Pancreas (tissue), 10 donors: ENCODE measurements around the gene NUDT16. TPM values are rescaled to one million over a fixed set of nuclear protein-coding genes. Genes with fewer than 3 reads are reported as not detected.

ENCODE experiments used
- ATAC-seq, 4 donors: fragments of 200-7000 bp; cut with Tn5 transposase; one replicate each; pipeline versions ENCODE4 v1.8.0 to v1.9.1; 2020; ENCODE audit warnings: mild to moderate bottlenecking in 4 of 4, moderate library complexity in 4 of 4
- DNase-seq, 6 donors: peaks; one replicate each; pipeline ENCODE4 v3.0.0-alpha.2; 2020
- FAIRE-seq: peaks from 2 replicates; lab custom pipeline; 2012; peaks lifted over from hg19 to GRCh38; lab: Jason Lieb, UNC
- H3K27ac ChIP-seq, 4 donors: fragments of 200-600 bp; sonication (generic); 1 replicate in 3 of 4; 2 replicates in 1 of 4; pipeline versions ENCODE4 v1.5.0 to v1.8.0; 2020
- H3K27me3 ChIP-seq, 4 donors: fragments of 200-600 bp; one replicate each; pipeline ENCODE4 v1.8.0; 2021
- H3K36me3 ChIP-seq, 3 donors: fragments of 200-600 bp; sonication (generic) in 1 of 3; one replicate each; pipeline versions ENCODE4 v1.5.0 to v1.8.0; 2020 to 2021
- H3K4me1 ChIP-seq, 3 donors: fragments of 200-600 bp; one replicate each; pipeline ENCODE4 v1.8.0; 2021
- H3K4me3 ChIP-seq, 4 donors: fragments of 200-600 bp; sonication (generic) in 2 of 4; one replicate each; pipeline versions ENCODE4 v1.5.0 to v1.8.0; 2020 to 2021
- H3K9me3 ChIP-seq, 4 donors: fragments of 200-600 bp; one replicate each; pipeline ENCODE4 v1.8.0; 2021
- WGBS, 2 donors: extraction: QIAGEN DNeasy Blood & Tissue Kit; methylation state at CpG; one replicate each; pipeline ENCODE4 v1.1.7; 2013; 5-methylcytosine and 5-hydroxymethylcytosine counted together
- intact Hi-C, 3 donors: fragments of 100-400 bp; cut with DNase I; formaldehyde crosslinking; loops; one replicate each; pipeline versions ENCODE4 v1.11.1 to v1.14.2; 2022
- polyA plus RNA-seq, 2 donors: library from polyadenylated mRNA; stranded (reverse); fragments of 200-250 nt; gene quantifications; one replicate each; pipeline ENCODE4 v1.2.3, GENCODE V29; 2013
- total RNA-seq, 6 donors: library from RNA; stranded (reverse); fragmentation: NEBNext Ultra II Directional in 4 of 6; extraction: Animal tissue kit (Norgen Biotek cat#: 25700) in 4 of 6; gene quantifications; one replicate each; pipeline versions ENCODE4 v1.2.1 to v1.2.4, GENCODE V29; 2021 to 2023
- TF ChIP-seq, protein P1 (sequence below), 4 donors: fragments of 200-600 bp; sonication (generic) in 3 of 4; IDR thresholded peaks; one replicate each; pipeline versions ENCODE4 v1.5.0 to v1.8.0; 2021; ENCODE audit warnings: antibody characterized with exemption in 4 of 4
- donor health status: healthy with polysubstance abuse.
- donor health status: DM: no; HTN: no; CAD: no; lungs with moderate emphysema.
- donor health status: DM: no; HTN: no; CAD: no.
- donor health status: control.
- donor health status: control.
- donor health status: Bipolar disorder and iron deficiency.
- donor health status: DM: yes; HTN: yes; CAD: no.
- donor health status: DM: no; HTN: no; CAD: no.
- donor health status: DM: no; HTN: no; CAD: no.
- donor health status: DM: yes; HTN: yes; CAD: no.

The NUDT16 gene
- total and polyA plus RNA-seq, 8 donors, result 4.1 to 14.1 (median 9.2) TPM

GRCh38 chr3:131393868-131394267 is 12.3 kb downstream of the NUDT16 start:
- no peak for DNase-seq
- TF ChIP-seq, protein P1, sequence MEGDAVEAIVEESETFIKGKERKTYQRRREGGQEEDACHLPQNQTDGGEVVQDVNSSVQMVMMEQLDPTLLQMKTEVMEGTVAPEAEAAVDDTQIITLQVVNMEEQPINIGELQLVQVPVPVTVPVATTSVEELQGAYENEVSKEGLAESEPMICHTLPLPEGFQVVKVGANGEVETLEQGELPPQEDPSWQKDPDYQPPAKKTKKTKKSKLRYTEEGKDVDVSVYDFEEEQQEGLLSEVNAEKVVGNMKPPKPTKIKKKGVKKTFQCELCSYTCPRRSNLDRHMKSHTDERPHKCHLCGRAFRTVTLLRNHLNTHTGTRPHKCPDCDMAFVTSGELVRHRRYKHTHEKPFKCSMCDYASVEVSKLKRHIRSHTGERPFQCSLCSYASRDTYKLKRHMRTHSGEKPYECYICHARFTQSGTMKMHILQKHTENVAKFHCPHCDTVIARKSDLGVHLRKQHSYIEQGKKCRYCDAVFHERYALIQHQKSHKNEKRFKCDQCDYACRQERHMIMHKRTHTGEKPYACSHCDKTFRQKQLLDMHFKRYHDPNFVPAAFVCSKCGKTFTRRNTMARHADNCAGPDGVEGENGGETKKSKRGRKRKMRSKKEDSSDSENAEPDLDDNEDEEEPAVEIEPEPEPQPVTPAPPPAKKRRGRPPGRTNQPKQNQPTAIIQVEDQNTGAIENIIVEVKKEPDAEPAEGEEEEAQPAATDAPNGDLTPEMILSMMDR (IDR thresholded peaks at IDR 0.05), result no peak
- H3K27ac ChIP-seq, result no peak overlapping the region
- no peaks in the 10 kb centered on the region for H3K9me3 ChIP-seq
- 83 to 84% methylated on average over 4 of the region's 4 CpGs for WGBS, 2 donors
- no peaks in the 10 kb centered on the region for H3K27me3 ChIP-seq
- no peaks in the 10 kb centered on the region for H3K4me1 ChIP-seq
- no peak overlapping the region for H3K4me3 ChIP-seq
- ATAC-seq, result no peak
- intact Hi-C loops, result no loop called here
- H3K36me3 ChIP-seq, result no peaks in the 10 kb centered on the region
- FAIRE-seq, result no peak

- Histone ChIP-seq H3K4me3 (no peak overlapping the region), H3K27ac (no peak overlapping the region), H3K9me3 (no peaks in the 10 kb centered on the region), H3K36me3 (no peaks in the 10 kb centered on the region), H3K27me3 (no peaks in the 10 kb centered on the region), H3K4me1 (no peaks in the 10 kb centered on the region)
- peak in 2 of 4 donors; percentile 28 to 51 for ATAC-seq
- TF ChIP-seq, protein P1 (IDR thresholded peaks at IDR 0.05), result no peak
- no peak for DNase-seq
- no peak for FAIRE-seq
- intact Hi-C loops, result no loop called here
These were observed 12.8 kb downstream of the NUDT16 start for GRCh38 chr3:131394400-131394799.

DNA sequence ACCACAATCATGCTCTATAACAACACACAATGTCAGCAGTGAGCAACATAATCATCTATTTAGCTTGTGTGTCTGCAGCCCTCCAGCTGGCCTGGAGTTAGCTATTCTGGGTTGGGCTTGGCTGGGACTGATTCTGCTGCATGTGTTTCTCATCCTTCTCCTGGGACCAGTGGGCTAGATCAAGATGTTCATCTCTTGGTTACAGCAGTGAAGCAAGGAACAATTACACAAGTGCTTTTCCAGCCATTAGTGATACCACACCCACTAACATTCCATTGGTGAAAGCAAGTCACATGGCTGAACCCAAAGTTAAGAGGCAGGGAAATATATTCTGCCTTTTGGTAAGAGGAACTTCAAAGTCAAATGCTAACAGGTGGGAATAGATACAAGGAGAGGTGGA is 14.6 kb downstream of the NUDT16 start:
- DNase-seq (no peak), ATAC-seq (peak in 2 of 4 donors; percentile 27 to 36), FAIRE-seq (no peak)
- H3K27ac ChIP-seq, result no peak overlapping the region
- no peak overlapping the region for H3K4me3 ChIP-seq
- no peaks in the 10 kb centered on the region for H3K27me3 ChIP-seq
- no peaks in the 10 kb centered on the region for H3K36me3 ChIP-seq
- no peaks in the 10 kb centered on the region for H3K4me1 ChIP-seq
- no peaks in the 10 kb centered on the region for H3K9me3 ChIP-seq
- intact Hi-C loops, result no loop called here
- TF ChIP-seq, protein P1 (IDR thresholded peaks at IDR 0.05), result no peak

DNA sequence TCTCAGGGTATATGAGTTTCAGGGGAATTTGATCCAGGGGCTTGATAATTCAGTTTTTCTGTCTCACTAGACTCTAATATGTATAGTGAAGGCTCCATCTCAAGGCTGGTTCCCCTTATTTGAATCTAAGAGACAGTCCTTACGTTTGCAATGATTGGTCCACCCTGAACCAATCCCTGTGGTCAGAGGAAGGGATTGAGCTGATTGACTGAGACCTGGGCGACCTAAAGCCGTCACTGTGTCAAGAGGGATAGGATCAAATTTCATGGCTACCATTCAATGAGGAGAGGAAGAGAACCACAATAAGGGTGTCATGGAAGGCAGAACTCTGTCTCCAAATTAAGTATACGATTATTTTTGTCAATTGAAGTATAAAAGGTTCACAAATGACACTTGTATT is 16.3 kb downstream of the NUDT16 start:
- no peak for FAIRE-seq

GRCh38 chr3:131401978-131402377 is 20.4 kb downstream of the NUDT16 start:
- Histone ChIP-seq H3K27me3 (no peaks in the 10 kb centered on the region), H3K4me3 (no peak overlapping the region), H3K4me1 (no peaks in the 10 kb centered on the region), H3K27ac (no peak overlapping the region), H3K36me3 (no peaks in the 10 kb centered on the region), H3K9me3 (no peaks in the 10 kb centered on the region)
- intact Hi-C loops, result no loop called here
- TF ChIP-seq, protein P1 (IDR thresholded peaks at IDR 0.05), result no peak
- DNase-seq (no peak), ATAC-seq (no peak), FAIRE-seq (no peak)
- 59 to 68% methylated on average over 3 of the region's 3 CpGs for WGBS, 2 donors

More for the DNA sequence above, 16.3 kb downstream of the NUDT16 start:
- no peaks in the 10 kb centered on the region for H3K9me3 ChIP-seq
- intact Hi-C loops, result no loop called here
- H3K4me3 ChIP-seq, result no peak overlapping the region
- H3K4me1 ChIP-seq, result no peaks in the 10 kb centered on the region
- WGBS, 2 donors, result 62 to 73% methylated on average over 4 of the region's 4 CpGs
- TF ChIP-seq, protein P1 (IDR thresholded peaks at IDR 0.05), result no peak
- H3K27ac ChIP-seq, result no peak overlapping the region
- ATAC-seq, result no peak
- no peak for DNase-seq
- H3K27me3 ChIP-seq, result no peaks in the 10 kb centered on the region
- no peaks in the 10 kb centered on the region for H3K36me3 ChIP-seq
